WTC11 (cell line): ENCODE measurements around the gene MAPRE2. TPM values are rescaled to one million over a fixed set of nuclear protein-coding genes. Genes with fewer than 3 reads are reported as not detected.

Experiments
- ATAC-seq: fragments of 200-7000 bp; cut with Tn5 transposase; 2 replicates; pipeline ENCODE4 v1.10.0; 2021; ENCODE audit warnings: mild to moderate bottlenecking, moderate library complexity
- CTCF ChIA-PET: fragments of 300-600 bp; sonication (Branson Sonifier 250); formaldehyde crosslinking; loops from one replicate; lab custom pipeline; 2021; ENCODE audit warnings: antibody characterized with exemption; lab: Charles Lee
- POLR2A ChIA-PET: fragments of 350-600 bp; sonication (Branson Sonifier 250); formaldehyde crosslinking; loops from one replicate; lab custom pipeline; 2021; ENCODE audit warnings: antibody characterized with exemption; lab: Charles Lee
- DNase-seq: peaks from one replicate; pipeline ENCODE4 v3.0.0; 2021; ENCODE audit warnings: low spot score
- H3K27ac Mint-ChIP-seq: 2 replicates; pipeline ENCODE4 v1.8.0; 2021; ENCODE audit warnings: mixed read lengths
- H3K27me3 Mint-ChIP-seq: 2 replicates; pipeline ENCODE4 v1.8.0; 2021; ENCODE audit warnings: low read depth, mild to moderate bottlenecking, moderate library complexity, mixed read lengths
- H3K36me3 Mint-ChIP-seq: 2 replicates; pipeline ENCODE4 v1.8.0; 2021; ENCODE audit warnings: mixed read lengths
- H3K4me1 Mint-ChIP-seq: 2 replicates; pipeline ENCODE4 v1.8.0; 2022; ENCODE audit warnings: mixed read lengths
- H3K4me3 Mint-ChIP-seq: 2 replicates; pipeline ENCODE4 v1.8.0; 2021; ENCODE audit warnings: mild to moderate bottlenecking, moderate library complexity, mixed read lengths
- H3K9me3 Mint-ChIP-seq: 2 replicates; pipeline ENCODE4 v1.8.0; 2021; ENCODE audit warnings: mixed read lengths
- ARID4B ChIP-seq: sonication (generic); formaldehyde crosslinking; IDR thresholded peaks from 2 replicates; pipeline ENCODE4 v1.8.0; 2023; ENCODE audit warnings: missing genetic modification reagents, mild to moderate bottlenecking, borderline replicate concordance
- CREM ChIP-seq: sonication (generic); formaldehyde crosslinking; IDR thresholded peaks from 2 replicates; pipeline ENCODE4 v1.8.1; 2022; ENCODE audit warnings: mild to moderate bottlenecking, missing genetic modification reagents, moderate library complexity
- E2F5 ChIP-seq: sonication (generic); formaldehyde crosslinking; IDR thresholded peaks from 2 replicates; pipeline ENCODE4 v1.8.1; 2022; ENCODE audit warnings: mild to moderate bottlenecking, moderate library complexity, missing genetic modification reagents
- ELF4 ChIP-seq: sonication (generic); formaldehyde crosslinking; IDR thresholded peaks from 2 replicates; pipeline ENCODE4 v1.8.1; 2022; ENCODE audit warnings: low read depth, mild to moderate bottlenecking, moderate library complexity, missing genetic modification reagents
- FOXJ3 ChIP-seq: sonication (generic); formaldehyde crosslinking; IDR thresholded peaks from 2 replicates; pipeline ENCODE4 v1.9.0; 2021; ENCODE audit warnings: missing genetic modification reagents, mild to moderate bottlenecking, borderline replicate concordance
- FOXP4 ChIP-seq: sonication (generic); formaldehyde crosslinking; IDR thresholded peaks from 2 replicates; pipeline ENCODE4 v1.8.0; 2022; ENCODE audit warnings: mild to moderate bottlenecking, missing genetic modification reagents
- GABPB1 ChIP-seq: sonication (generic); formaldehyde crosslinking; IDR thresholded peaks from 2 replicates; pipeline ENCODE4 v1.8.1; 2023; ENCODE audit warnings: mild to moderate bottlenecking, missing genetic modification reagents
- MLX ChIP-seq: sonication (generic); formaldehyde crosslinking; IDR thresholded peaks from 2 replicates; pipeline ENCODE4 v1.8.1; 2023; ENCODE audit warnings: mild to moderate bottlenecking, missing genetic modification reagents, moderate library complexity
- MYBL2 ChIP-seq: sonication (generic); formaldehyde crosslinking; IDR thresholded peaks from 2 replicates; pipeline ENCODE4 v1.8.1; 2023; ENCODE audit warnings: mild to moderate bottlenecking, moderate library complexity, missing genetic modification reagents
- NR2C2 ChIP-seq: sonication (generic); formaldehyde crosslinking; IDR thresholded peaks from 2 replicates; pipeline ENCODE4 v1.8.0; 2022; ENCODE audit warnings: mild to moderate bottlenecking, missing genetic modification reagents
- OVOL2 ChIP-seq: fragments of 250-450 bp; sonication (Bioruptor Pico); IDR thresholded peaks from 2 replicates; pipeline ENCODE4 v1.9.0; 2021; ENCODE audit warnings: mild to moderate bottlenecking, borderline replicate concordance
- SOX15 ChIP-seq: fragments of 250-450 bp; sonication (Bioruptor Pico); IDR thresholded peaks from 2 replicates; pipeline ENCODE4 v1.9.0; 2021; ENCODE audit warnings: mild to moderate bottlenecking
- TCF7 ChIP-seq: sonication (generic); formaldehyde crosslinking; IDR thresholded peaks from 2 replicates; pipeline ENCODE4 v1.8.0; 2022; ENCODE audit warnings: mild to moderate bottlenecking, low read depth, missing genetic modification reagents, moderate library complexity
- TEAD1 ChIP-seq: sonication (generic); formaldehyde crosslinking; IDR thresholded peaks from 2 replicates; pipeline ENCODE4 v1.8.0; 2022; ENCODE audit warnings: mild to moderate bottlenecking, missing genetic modification reagents
- USF1 ChIP-seq: sonication (generic); formaldehyde crosslinking; IDR thresholded peaks from 2 replicates; pipeline ENCODE4 v1.8.0; 2022; ENCODE audit warnings: mild to moderate bottlenecking, missing genetic modification reagents
- ZNF121 ChIP-seq: sonication (generic); formaldehyde crosslinking; IDR thresholded peaks from 2 replicates; pipeline ENCODE4 v1.8.0; 2023; ENCODE audit warnings: missing genetic modification reagents
- ZNF232 ChIP-seq: sonication (generic); formaldehyde crosslinking; IDR thresholded peaks from 2 replicates; pipeline ENCODE4 v1.8.0; 2022; ENCODE audit warnings: mild to moderate bottlenecking, missing genetic modification reagents
- ZNF317 ChIP-seq: sonication (generic); formaldehyde crosslinking; IDR thresholded peaks from 2 replicates; pipeline ENCODE4 v1.8.1; 2023; ENCODE audit warnings: low read depth, mild to moderate bottlenecking, moderate library complexity, missing genetic modification reagents, borderline replicate concordance
- ZNF423 ChIP-seq: fragments of 250-450 bp; sonication (Bioruptor Pico); IDR thresholded peaks from 2 replicates; pipeline ENCODE4 v2.1.2; 2022; ENCODE audit warnings: mild to moderate bottlenecking, moderate library complexity
- total RNA-seq: library from RNA; stranded (reverse); gene quantifications from 3 replicates; pipeline ENCODE4 v1.2.3, GENCODE V29; 2021

Gene MAPRE2
- total RNA-seq, 1 experiment from 2014 or later, result 20.4 TPM

GRCh38 chr18:35183886-35184285, 142.7 kb downstream of the MAPRE2 start:
- H3K27me3 Mint-ChIP-seq, result no peaks in the 10 kb centered on the region
- TF ChIP-seq ZNF232 (CRISPR knock-in tag) (no peak), ZNF121 (CRISPR knock-in tag) (no peak), NR2C2 (CRISPR knock-in tag) (no peak), GABPB1 (CRISPR knock-in tag) (no peak), TEAD1 (CRISPR knock-in tag) (no peak), E2F5 (no peak), MLX (CRISPR knock-in tag) (no peak), ELF4 (no peak), FOXJ3 (CRISPR knock-in tag) (no peak), ARID4B (CRISPR knock-in tag) (no peak), MYBL2 (CRISPR knock-in tag) (no peak)
- H3K4me3 Mint-ChIP-seq, result no peak overlapping the region
- CTCF ChIA-PET, result no interaction called here
- H3K27ac Mint-ChIP-seq, result no peak overlapping the region
- POLR2A ChIA-PET, result no interaction called here
- no peak for DNase-seq
- no peaks in the 10 kb centered on the region for H3K36me3 Mint-ChIP-seq
- ATAC-seq, result no peak
- peaks cover 17% of the 10 kb centered on the region for H3K4me1 Mint-ChIP-seq
- H3K9me3 Mint-ChIP-seq, result no peaks in the 10 kb centered on the region

GRCh38 chr18:35185771-35186170, 144.6 kb downstream of the MAPRE2 start:
- TF ChIP-seq CREM (CRISPR knock-in tag) (no peak), TEAD1 (CRISPR knock-in tag) (no peak), TCF7 (no peak), ZNF317 (CRISPR knock-in tag) (no peak), USF1 (CRISPR knock-in tag) (no peak), SOX15 (no peak), ZNF121 (CRISPR knock-in tag) (no peak), ZNF423 (CRISPR knock-in tag) (no peak), GABPB1 (CRISPR knock-in tag) (no peak), NR2C2 (CRISPR knock-in tag) (no peak), FOXP4 (CRISPR knock-in tag) (no peak), OVOL2 (CRISPR knock-in tag) (no peak)
- ChIA-PET POLR2A (no interaction called here), CTCF (interaction anchor here (1.1 kb wide), 1 partner anchor 42 kb away, joined by 3 read pairs; no protein-coding TSS in a partner anchor)

More at GRCh38 chr18:35185771-35186170, 144.6 kb downstream of the MAPRE2 start:
- no peak overlapping the region for H3K4me3 Mint-ChIP-seq
- H3K27ac Mint-ChIP-seq, result no peak overlapping the region
- H3K9me3 Mint-ChIP-seq, result no peaks in the 10 kb centered on the region
- ATAC-seq (no peak), DNase-seq (no peak)
- H3K27me3 Mint-ChIP-seq, result no peaks in the 10 kb centered on the region
- no peaks in the 10 kb centered on the region for H3K36me3 Mint-ChIP-seq
- H3K4me1 Mint-ChIP-seq, result peaks cover 36% of the 10 kb centered on the region
